ENCODE results near the gene COG8.
"Not testable (repeated sequence)": the region's sequence is repeated elsewhere in the genome, so short reads cannot be mapped to it uniquely, and the experiment has no call there.

Gene COG8

GRCh38 chr16:69315486-69316311 is 23.7 kb downstream of the COG8 start:
- H3K4me3 Mint-ChIP-seq, result no peak overlapping the region
- peaks cover 11% of the 10 kb centered on the region for H3K36me3 Mint-ChIP-seq
- H3K4me1 Mint-ChIP-seq, result peaks cover 26% of the 10 kb centered on the region
- H3K9me3 Mint-ChIP-seq, result no peaks in the 10 kb centered on the region
- H3K27ac Mint-ChIP-seq, result no peak overlapping the region
- H3K27me3 Mint-ChIP-seq, result no peaks in the 10 kb centered on the region

GRCh38 chr16:69314534-69314933 is 24.8 kb downstream of the COG8 start:
- Mint-ChIP-seq H3K9me3 (no peaks in the 10 kb centered on the region), H3K27ac (no peak overlapping the region), H3K36me3 (peaks cover 8% of the 10 kb centered on the region), H3K4me1 (peaks cover 30% of the 10 kb centered on the region), H3K4me3 (no peak overlapping the region), H3K27me3 (no peaks in the 10 kb centered on the region)

DNA sequence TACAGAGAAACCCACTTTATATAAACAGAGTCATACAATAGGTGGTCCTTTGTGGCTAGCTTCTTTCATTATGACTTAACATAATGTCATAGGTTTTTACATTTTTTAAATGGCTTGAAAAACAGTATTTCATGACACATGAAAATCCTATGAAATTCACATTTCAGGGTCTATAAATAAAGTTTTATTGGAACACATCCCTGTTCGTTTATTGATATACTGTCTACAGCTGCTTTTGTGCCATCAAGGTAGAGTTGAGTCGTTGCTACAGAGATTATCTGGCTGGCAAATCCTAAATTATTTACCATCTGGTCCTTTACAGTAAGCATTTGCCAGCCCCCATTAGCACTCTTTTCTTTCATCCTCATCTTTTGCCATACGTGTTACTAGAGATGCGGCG is 25.9 kb downstream of the COG8 start:
- Mint-ChIP-seq H3K27me3 (no peaks in the 10 kb centered on the region), H3K4me3 (peak overlapping the region; percentile 82), H3K9me3 (no peaks in the 10 kb centered on the region), H3K36me3 (peaks cover 6% of the 10 kb centered on the region), H3K27ac (peak overlapping the region; percentile 87), H3K4me1 (peaks cover 30% of the 10 kb centered on the region)

GRCh38 chr16:69311533-69312387 is 27.6 kb downstream of the COG8 start:
- peak overlapping the region; percentile 99 for H3K4me3 Mint-ChIP-seq
- peak overlapping the region; percentile 100 for H3K27ac Mint-ChIP-seq
- no peaks in the 10 kb centered on the region for H3K27me3 Mint-ChIP-seq
- H3K9me3 Mint-ChIP-seq, result no peaks in the 10 kb centered on the region
- H3K4me1 Mint-ChIP-seq, result peaks cover 30% of the 10 kb centered on the region
- H3K36me3 Mint-ChIP-seq, result peaks cover 6% of the 10 kb centered on the region

DNA sequence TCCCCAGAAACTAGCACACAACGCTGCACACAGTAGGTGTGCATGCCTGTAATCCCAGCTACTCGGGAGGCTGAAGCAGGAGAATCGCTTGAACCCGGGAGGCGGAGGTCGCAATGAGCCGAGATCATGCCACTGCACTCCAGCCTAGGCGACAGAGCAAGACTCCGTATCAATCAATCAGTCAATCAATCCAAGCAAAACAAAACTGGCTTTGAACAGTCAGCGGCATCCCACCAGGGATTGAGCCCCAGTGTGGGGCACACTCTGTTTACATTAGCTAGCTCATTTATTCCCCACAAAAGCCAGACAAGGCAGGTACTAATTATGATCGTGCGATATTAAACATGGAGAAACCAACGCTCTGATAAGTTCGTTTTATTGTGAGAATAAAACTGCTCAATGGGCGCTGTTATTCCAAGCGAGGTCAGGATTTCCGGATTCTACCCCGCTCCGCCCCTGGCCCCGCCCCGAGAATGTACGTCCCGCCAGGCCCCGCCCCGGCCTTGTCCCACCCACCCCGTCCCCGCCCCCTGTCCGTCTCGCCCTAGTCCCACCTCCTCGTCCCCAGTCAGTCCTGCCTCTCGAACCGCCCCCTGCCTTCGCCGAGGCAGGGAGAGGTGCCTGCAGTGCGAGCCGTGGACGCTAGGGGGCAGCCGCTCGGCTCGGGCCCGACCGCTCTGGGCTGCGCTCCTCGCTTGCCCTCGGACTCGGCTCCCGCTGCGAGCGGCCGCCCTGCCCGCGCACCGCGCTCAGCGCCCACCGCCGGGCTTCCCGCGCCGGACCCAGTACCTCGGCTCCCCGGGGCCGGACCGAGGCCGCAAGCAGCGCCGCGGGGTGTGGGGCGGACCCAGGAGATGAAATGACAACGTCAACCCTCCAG is 28.5 kb downstream of the COG8 start, which contains the start of gene VPS4A:
Gene VPS4A (plus strand): TSS at position 698 of the 880 bp plus-strand sequence. CDS start 162 bp downstream, at position 860.
- H3K4me1 Mint-ChIP-seq, result peaks cover 30% of the 10 kb centered on the region
- no peaks in the 10 kb centered on the region for H3K27me3 Mint-ChIP-seq
- H3K9me3 Mint-ChIP-seq, result no peaks in the 10 kb centered on the region
- peak within 1 kb of the TSS; percentile 99 for H3K4me3 Mint-ChIP-seq
- peaks cover 5% of the 10 kb centered on the region for H3K36me3 Mint-ChIP-seq
- H3K27ac Mint-ChIP-seq, result peak within 1 kb of the TSS; percentile 100

GRCh38 chr16:69309316-69309715 is 30.0 kb downstream of the COG8 start:
- Mint-ChIP-seq H3K27me3 (no peaks in the 10 kb centered on the region), H3K4me3 (no peak overlapping the region), H3K27ac (no peak overlapping the region), H3K36me3 (peaks cover 5% of the 10 kb centered on the region), H3K4me1 (peaks cover 26% of the 10 kb centered on the region), H3K9me3 (no peaks in the 10 kb centered on the region)

DNA sequence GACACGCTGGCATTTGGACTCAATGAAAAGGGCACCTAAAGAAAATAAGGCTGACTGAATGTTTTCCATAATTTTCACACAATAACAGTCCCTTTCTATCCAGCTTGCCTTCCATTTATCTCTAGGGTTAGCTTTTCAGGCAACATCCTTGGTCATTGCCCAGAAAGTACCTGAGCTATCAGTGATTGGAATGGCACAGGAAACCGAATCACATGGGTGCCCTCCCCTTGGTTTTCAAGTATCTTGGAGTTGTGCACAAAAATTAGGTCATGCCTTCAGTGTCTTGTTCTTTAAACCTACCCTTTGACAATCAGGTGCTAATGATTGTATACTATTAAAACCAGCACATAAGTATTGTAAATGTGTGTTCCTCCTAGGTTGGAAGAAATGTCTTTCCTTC is 31.5 kb downstream of the COG8 start:
- H3K27me3 Mint-ChIP-seq, result no peaks in the 10 kb centered on the region
- H3K36me3 Mint-ChIP-seq, result no peaks in the 10 kb centered on the region
- H3K4me3 Mint-ChIP-seq, result no peak overlapping the region
- H3K4me1 Mint-ChIP-seq, result peaks cover 13% of the 10 kb centered on the region
- H3K27ac Mint-ChIP-seq, result no peak overlapping the region
- H3K9me3 Mint-ChIP-seq, result no peaks in the 10 kb centered on the region

- peaks cover 10% of the 10 kb centered on the region for H3K4me1 Mint-ChIP-seq
- no peaks in the 10 kb centered on the region for H3K36me3 Mint-ChIP-seq
- H3K27me3 Mint-ChIP-seq, result no peaks in the 10 kb centered on the region
- no peak overlapping the region for H3K27ac Mint-ChIP-seq
- H3K9me3 Mint-ChIP-seq, result no peaks in the 10 kb centered on the region
- no peak overlapping the region for H3K4me3 Mint-ChIP-seq
These were observed 32.3 kb downstream of the COG8 start for GRCh38 chr16:69307091-69307490.

DNA sequence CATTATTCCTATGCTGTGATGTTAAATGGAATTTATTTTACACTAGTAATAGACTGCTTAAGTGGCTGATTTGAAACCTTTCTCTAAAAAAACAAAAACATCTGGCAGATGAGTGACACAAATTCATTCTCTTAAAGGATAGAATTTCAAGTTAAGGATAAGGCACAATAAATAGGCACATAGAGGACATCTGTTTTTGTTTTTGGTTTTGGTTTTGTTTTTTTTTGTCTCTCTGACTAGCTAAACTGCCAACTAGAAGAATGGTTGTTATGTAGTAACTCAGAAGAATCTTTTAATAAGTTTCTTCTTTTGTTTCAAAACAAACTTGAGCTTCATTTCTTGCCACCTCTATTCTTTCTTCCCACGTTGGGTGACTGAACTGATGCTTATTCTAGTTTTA is 33.3 kb downstream of the COG8 start:
- peaks cover 7% of the 10 kb centered on the region for H3K4me1 Mint-ChIP-seq
- H3K9me3 Mint-ChIP-seq, result no peaks in the 10 kb centered on the region
- H3K27ac Mint-ChIP-seq, result no peak overlapping the region
- H3K36me3 Mint-ChIP-seq, result no peaks in the 10 kb centered on the region
- no peaks in the 10 kb centered on the region for H3K27me3 Mint-ChIP-seq
- H3K4me3 Mint-ChIP-seq, result no peak overlapping the region

GRCh38 chr16:69302301-69302700 is 37.1 kb downstream of the COG8 start:
- Mint-ChIP-seq H3K27me3 (no peaks in the 10 kb centered on the region), H3K27ac (no peak overlapping the region), H3K9me3 (no peaks in the 10 kb centered on the region), H3K36me3 (peaks cover 3% of the 10 kb centered on the region), H3K4me3 (no peak overlapping the region), H3K4me1 (no peaks in the 10 kb centered on the region)

- no peak overlapping the region for H3K4me3 Mint-ChIP-seq
- H3K9me3 Mint-ChIP-seq, result no peaks in the 10 kb centered on the region
- no peaks in the 10 kb centered on the region for H3K4me1 Mint-ChIP-seq
- H3K27me3 Mint-ChIP-seq, result no peaks in the 10 kb centered on the region
- peaks cover 3% of the 10 kb centered on the region for H3K36me3 Mint-ChIP-seq
- H3K27ac Mint-ChIP-seq, result no peak overlapping the region
These were observed 37.5 kb downstream of the COG8 start for GRCh38 chr16:69301861-69302260.

DNA sequence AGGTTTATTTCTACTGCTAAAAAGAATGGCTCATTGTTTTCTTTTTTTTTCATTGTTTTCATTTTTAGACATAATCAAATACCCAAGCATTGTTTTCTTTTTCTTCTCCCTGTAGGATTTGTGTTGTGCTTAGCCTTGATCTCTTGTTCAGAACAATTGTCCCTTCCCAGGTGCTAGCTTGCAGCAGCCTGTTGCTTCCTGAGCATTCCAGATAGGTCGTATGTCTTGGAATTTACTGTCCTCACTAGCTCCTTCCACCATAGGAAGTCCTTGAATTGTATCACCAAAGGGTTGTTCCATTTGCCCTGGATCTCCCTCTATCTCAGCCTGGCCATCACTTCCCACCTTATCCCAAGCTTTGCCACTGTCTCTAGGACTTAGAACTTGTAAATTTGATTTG is 38.2 kb downstream of the COG8 start:
- Mint-ChIP-seq H3K27me3 (no peaks in the 10 kb centered on the region), H3K4me3 (no peak overlapping the region), H3K36me3 (peaks cover 3% of the 10 kb centered on the region), H3K9me3 (no peaks in the 10 kb centered on the region), H3K27ac (no peak overlapping the region), H3K4me1 (no peaks in the 10 kb centered on the region)

- no peaks in the 10 kb centered on the region for H3K4me1 Mint-ChIP-seq
- H3K27ac Mint-ChIP-seq, result no peak overlapping the region
- H3K36me3 Mint-ChIP-seq, result peaks cover 3% of the 10 kb centered on the region
- H3K9me3 Mint-ChIP-seq, result no peaks in the 10 kb centered on the region
- H3K27me3 Mint-ChIP-seq, result no peaks in the 10 kb centered on the region
- H3K4me3 Mint-ChIP-seq, result no peak overlapping the region
These were observed 41.1 kb downstream of the COG8 start for GRCh38 chr16:69298261-69298660.

DNA sequence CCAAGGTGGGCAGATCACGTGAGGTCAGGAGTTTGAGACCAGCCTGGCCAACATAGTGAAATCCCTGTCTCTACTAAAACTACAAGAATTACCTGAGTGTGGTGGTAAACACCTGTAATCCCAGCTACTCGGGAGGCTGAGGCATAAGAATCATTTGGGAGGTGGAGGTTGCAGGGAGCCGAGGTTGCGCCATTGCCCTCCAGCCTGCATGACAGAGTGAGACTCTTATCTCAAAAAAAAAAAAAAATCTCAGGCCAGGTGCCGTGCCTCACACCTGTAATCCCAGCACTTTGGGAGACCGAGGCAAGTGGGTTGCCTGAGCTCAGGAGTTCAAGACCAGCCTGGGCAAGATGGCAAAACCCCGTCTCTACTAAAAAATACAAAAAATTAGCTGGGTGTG is 42.6 kb downstream of the COG8 start:
- H3K4me3 Mint-ChIP-seq, H3K36me3 Mint-ChIP-seq, H3K27me3 Mint-ChIP-seq: not testable (repeated sequence)

GRCh38 chr16:69294051-69294450 is 45.3 kb downstream of the COG8 start:
- H3K9me3 Mint-ChIP-seq, result no peaks in the 10 kb centered on the region
- no peak overlapping the region for H3K4me3 Mint-ChIP-seq
- no peaks in the 10 kb centered on the region for H3K27me3 Mint-ChIP-seq
- H3K4me1 Mint-ChIP-seq, result no peaks in the 10 kb centered on the region
- H3K36me3 Mint-ChIP-seq, result no peaks in the 10 kb centered on the region
- no peak overlapping the region for H3K27ac Mint-ChIP-seq

More for the DNA sequence above, 42.6 kb downstream of the COG8 start:
- H3K27ac Mint-ChIP-seq, H3K9me3 Mint-ChIP-seq, H3K4me1 Mint-ChIP-seq: not testable (repeated sequence)

Measured in activated naive CD4-positive, alpha-beta T cell treated with anti-CD3 and anti-CD28 coated beads, Interleukin-2, amount 50 U/mL, for 24 hours (primary cell).